Activated CD8-positive, alpha-beta T cell treated with anti-CD3 and anti-CD28 coated beads for 36 hours (primary cell): ENCODE measurements around the gene OR51G1. TPM values are rescaled to one million over a fixed set of nuclear protein-coding genes. Genes with fewer than 3 reads are reported as not detected.

Experiments used
- ATAC-seq: fragments of 200-7000 bp; cut with Tn5 transposase; one replicate; pipeline ENCODE4 v1.10.0; 2021; ENCODE audit warnings: mild to moderate bottlenecking, moderate library complexity
- CTCF ChIA-PET: fragments of 350-600 bp; sonication (Branson Sonifier 250); formaldehyde crosslinking; loops from one replicate; lab custom pipeline; 2021; ENCODE audit warnings: antibody characterized with exemption; lab: Charles Lee
- POLR2A ChIA-PET: fragments of 350-600 bp; sonication (Branson Sonifier 250); formaldehyde crosslinking; loops from one replicate; lab custom pipeline; 2021; ENCODE audit warnings: antibody characterized with exemption; lab: Charles Lee
- DNase-seq: peaks from one replicate; pipeline ENCODE4 v3.0.0-alpha.2; 2020
- H3K27ac Mint-ChIP-seq: one replicate; pipeline ENCODE4 v1.8.0; 2021; ENCODE audit warnings: mild to moderate bottlenecking, mixed read lengths
- H3K27me3 Mint-ChIP-seq: one replicate; pipeline ENCODE4 v1.8.0; 2021; ENCODE audit warnings: mixed read lengths
- H3K36me3 Mint-ChIP-seq: one replicate; pipeline ENCODE4 v1.8.0; 2021; ENCODE audit warnings: low read depth, mixed read lengths
- H3K4me1 Mint-ChIP-seq: one replicate; pipeline ENCODE4 v1.8.0; 2021; ENCODE audit warnings: low read depth, mixed read lengths
- H3K4me3 Mint-ChIP-seq: one replicate; pipeline ENCODE4 v1.8.0; 2021; ENCODE audit warnings: mild to moderate bottlenecking, moderate library complexity, mixed read lengths
- H3K9me3 Mint-ChIP-seq: one replicate; pipeline ENCODE4 v1.8.0; 2021; ENCODE audit warnings: mixed read lengths
- intact Hi-C: fragments of 100-400 bp; cut with micrococcal nuclease; formaldehyde crosslinking; loops from one replicate; pipeline ENCODE4 v1.10.0; 2022
- total RNA-seq, 2 experiments: library from RNA; stranded (reverse); gene quantifications; one replicate each; pipeline ENCODE4 v1.2.3, GENCODE V29; 2021
- TF ChIP-seq, protein P1 (sequence below): fragments of 200-600 bp; IDR thresholded peaks from one replicate; pipeline ENCODE4 v1.8.0; 2022; ENCODE audit warnings: antibody characterized with exemption, mild to moderate bottlenecking

The OR51G1 gene
- total RNA-seq, 2 experiments from 2014 or later = not detected

GRCh38 chr11:4919250-4919649 is 4.9 kb downstream of the OR51G1 start, which contains the start of gene OR51G2:
Gene OR51G2, minus strand, starts transcription at chr11:4919350. Its CDS starts 3,687 bp downstream, at chr11:4915663.
- POLR2A ChIA-PET = no interaction called here
- H3K36me3 Mint-ChIP-seq = no peaks in the 10 kb centered on the region
- intact Hi-C loops = no loop called here
- CTCF ChIA-PET = no interaction called here
- H3K9me3 Mint-ChIP-seq = no peaks in the 10 kb centered on the region
- TF ChIP-seq, protein P1, sequence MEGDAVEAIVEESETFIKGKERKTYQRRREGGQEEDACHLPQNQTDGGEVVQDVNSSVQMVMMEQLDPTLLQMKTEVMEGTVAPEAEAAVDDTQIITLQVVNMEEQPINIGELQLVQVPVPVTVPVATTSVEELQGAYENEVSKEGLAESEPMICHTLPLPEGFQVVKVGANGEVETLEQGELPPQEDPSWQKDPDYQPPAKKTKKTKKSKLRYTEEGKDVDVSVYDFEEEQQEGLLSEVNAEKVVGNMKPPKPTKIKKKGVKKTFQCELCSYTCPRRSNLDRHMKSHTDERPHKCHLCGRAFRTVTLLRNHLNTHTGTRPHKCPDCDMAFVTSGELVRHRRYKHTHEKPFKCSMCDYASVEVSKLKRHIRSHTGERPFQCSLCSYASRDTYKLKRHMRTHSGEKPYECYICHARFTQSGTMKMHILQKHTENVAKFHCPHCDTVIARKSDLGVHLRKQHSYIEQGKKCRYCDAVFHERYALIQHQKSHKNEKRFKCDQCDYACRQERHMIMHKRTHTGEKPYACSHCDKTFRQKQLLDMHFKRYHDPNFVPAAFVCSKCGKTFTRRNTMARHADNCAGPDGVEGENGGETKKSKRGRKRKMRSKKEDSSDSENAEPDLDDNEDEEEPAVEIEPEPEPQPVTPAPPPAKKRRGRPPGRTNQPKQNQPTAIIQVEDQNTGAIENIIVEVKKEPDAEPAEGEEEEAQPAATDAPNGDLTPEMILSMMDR = no peak
- H3K27ac Mint-ChIP-seq = no peak within 1 kb of the TSS
- H3K4me3 Mint-ChIP-seq = no peak within 1 kb of the TSS
- no peaks in the 10 kb centered on the region for H3K4me1 Mint-ChIP-seq
- peaks cover 1% of the 10 kb centered on the region for H3K27me3 Mint-ChIP-seq
- ATAC-seq = no peak
- no peak for DNase-seq

- no peak for ATAC-seq
Measured at GRCh38 chr11:4916581-4916980, 7.6 kb downstream of the OR51G1 start.

DNA sequence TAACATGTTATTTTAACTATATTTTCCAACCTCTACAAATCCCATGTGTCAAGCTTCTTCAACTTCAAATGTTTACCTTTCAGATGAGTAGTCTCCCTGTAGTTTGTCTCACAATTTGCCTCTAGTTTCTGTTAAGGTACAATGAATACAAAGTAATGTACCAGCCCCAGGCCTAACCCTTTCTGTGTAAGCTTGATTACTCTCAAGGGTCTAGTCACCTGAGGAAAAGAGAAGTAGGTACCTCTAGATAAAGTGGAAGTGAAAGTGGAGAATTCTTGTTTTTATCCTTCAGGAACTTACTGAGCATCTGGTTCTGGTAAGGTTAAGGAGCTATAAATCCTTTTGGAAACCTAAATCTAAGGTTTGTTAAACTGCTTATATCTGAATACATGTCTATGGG is 20.7 kb downstream of the OR51G1 start, which contains the start of gene OR51A7:
TSS of gene OR51A7 (plus strand) at position 300 of the 400 bp plus-strand sequence. CDS start 3,587 bp downstream, outside the sequence.
- Mint-ChIP-seq H3K9me3 (no peaks in the 10 kb centered on the region), H3K27ac (no peak within 1 kb of the TSS), H3K27me3 (peaks cover 4% of the 10 kb centered on the region), H3K4me1 (no peaks in the 10 kb centered on the region), H3K36me3 (no peaks in the 10 kb centered on the region), H3K4me3 (no peak within 1 kb of the TSS)
- ChIA-PET CTCF (no interaction called here), POLR2A (no interaction called here)
- intact Hi-C loops = no loop called here
- ATAC-seq (no peak), DNase-seq (no peak)
- TF ChIP-seq, protein P1 = no peak

More at GRCh38 chr11:4916581-4916980, 7.6 kb downstream of the OR51G1 start:
- DNase-seq = no peak
- Mint-ChIP-seq H3K27ac (no peak overlapping the region), H3K4me3 (no peak overlapping the region), H3K4me1 (no peaks in the 10 kb centered on the region), H3K9me3 (no peaks in the 10 kb centered on the region), H3K36me3 (no peaks in the 10 kb centered on the region), H3K27me3 (no peaks in the 10 kb centered on the region)
- TF ChIP-seq, protein P1 = no peak
- intact Hi-C loops = no loop called here
- ChIA-PET CTCF (no interaction called here), POLR2A (no interaction called here)

DNA sequence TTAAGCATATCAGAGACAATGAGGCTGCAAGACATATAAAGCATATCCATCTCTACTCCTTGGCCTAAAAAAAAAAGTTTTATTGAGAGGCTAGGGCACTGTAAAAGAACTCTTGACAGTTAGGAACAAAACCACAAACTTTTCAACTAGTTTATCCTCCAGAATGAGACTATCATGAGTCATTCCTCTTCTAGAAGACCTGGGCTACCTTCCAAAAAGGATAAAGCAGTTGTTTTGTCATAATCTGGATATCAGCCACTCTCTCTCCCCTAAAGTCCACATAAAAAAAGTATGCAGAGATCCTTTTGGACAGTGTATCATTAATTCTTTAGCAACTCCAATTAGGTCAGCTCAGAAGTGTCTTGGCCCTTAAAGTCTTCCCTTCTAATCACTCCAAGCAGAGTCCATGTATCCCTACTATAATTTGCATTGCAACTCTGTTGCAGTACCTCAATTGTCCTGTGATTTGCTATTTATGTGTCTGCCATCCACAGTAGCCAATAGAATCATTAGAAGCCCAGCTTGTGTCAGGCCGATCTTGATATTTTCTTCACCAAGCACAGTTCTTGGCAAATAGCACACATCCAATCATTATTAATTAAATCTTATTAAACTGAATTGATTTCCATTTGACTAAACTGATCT is 32.0 kb downstream of the OR51G1 start:
- Mint-ChIP-seq H3K27me3 (peaks cover 3% of the 10 kb centered on the region), H3K9me3 (no peaks in the 10 kb centered on the region), H3K27ac (no peak overlapping the region), H3K4me3 (no peak overlapping the region), H3K4me1 (no peaks in the 10 kb centered on the region), H3K36me3 (no peaks in the 10 kb centered on the region)
- POLR2A ChIA-PET = no interaction called here
- CTCF ChIA-PET = no interaction called here
- intact Hi-C loops = no loop called here
- ATAC-seq (no peak), DNase-seq (no peak)
- TF ChIP-seq, protein P1 = no peak

- Mint-ChIP-seq H3K27ac (no peak overlapping the region), H3K36me3 (no peaks in the 10 kb centered on the region), H3K4me3 (no peak overlapping the region), H3K4me1 (no peaks in the 10 kb centered on the region), H3K9me3 (no peaks in the 10 kb centered on the region), H3K27me3 (peaks cover 1% of the 10 kb centered on the region)
- ATAC-seq = no peak
- POLR2A ChIA-PET = no interaction called here
- no peak for DNase-seq
- CTCF ChIA-PET = no interaction called here
- TF ChIP-seq, protein P1 = no peak
- intact Hi-C loops = no loop called here
Measured at GRCh38 chr11:4890279-4890678, 33.9 kb downstream of the OR51G1 start.
